ENCODE measurements around the gene REV3L. TPM values are rescaled to one million over a fixed set of nuclear protein-coding genes. Genes with fewer than 3 reads are reported as not detected.
A peak's percentile ranks its signal among the peaks of the same experiment; 100 is the strongest.

The REV3L gene
- total and polyA plus RNA-seq, 9 of the 15 experiments (the other 6 are each of a cell fraction or from before 2014, with no cell fraction given) = 5.5 to 24.4 (median 14.4) TPM

DNA sequence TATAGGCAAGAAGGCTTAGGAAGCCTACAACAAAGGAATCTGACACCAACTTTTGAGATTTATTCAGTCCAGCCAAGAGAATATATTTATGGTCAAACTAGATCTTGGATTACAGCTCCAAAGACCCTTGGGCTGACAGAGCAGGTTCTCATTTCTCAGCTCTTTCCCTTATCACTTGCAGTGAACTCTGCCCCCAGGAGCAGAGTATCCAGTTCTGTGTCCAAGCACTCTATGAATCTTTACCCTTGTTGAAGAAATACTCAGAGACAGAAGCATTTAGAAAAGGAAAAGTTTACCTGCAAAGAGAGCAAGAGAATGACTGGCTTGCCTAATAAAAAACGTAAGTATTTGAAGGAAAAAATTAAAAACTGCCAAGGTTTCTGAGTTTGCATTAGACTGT lies 205.2 kb downstream of the REV3L start:
- no peak for TF ChIP-seq XRCC4 (IDR thresholded peaks at IDR 0.05; ENCODE audit: extremely low read depth, insufficient read depth, insufficient read length)
- TF ChIP-seq ZNF212 (CRISPR knock-in tag; IDR thresholded peaks at IDR 0.05) = no peak
- no TSS peak for BruUV-seq (replicated peaks)
- Histone ChIP-seq H3K27me3 (ENCODE audit: control insufficient read depth in 2 of 2, insufficient read depth in 2 of 2, low read length in 2 of 2) (no peaks in the 10 kb centered on the region), H3K79me2 (ENCODE audit: control insufficient read depth, insufficient read depth, low read length) (peaks cover 6% of the 10 kb centered on the region; the same call in 1 of the 3 replicates), H3K4me3 (no peak overlapping the region), H3K4me1 (replicated peaks in 1 of 2; ENCODE audit: control insufficient read depth in 2 of 2, insufficient read depth in 2 of 2, low read length in 2 of 2) (peaks cover 0 to 3% of the 10 kb centered on the region in 2 experiments; a peak in 2 of 5 replicates), H3K27ac (ENCODE audit: extremely low read depth, low read depth, low read length) (no peak overlapping the region), H4K20me1 (replicated peaks; ENCODE audit: control insufficient read depth, insufficient read depth, low read length) (no peaks in the 10 kb centered on the region), H3K36me3 (ENCODE audit: control insufficient read depth, insufficient read depth, low read length) (peaks cover 50% of the 10 kb centered on the region), H2AFZ (ENCODE audit: low read depth, low read length) (no peak overlapping the region), H3K9me1 (ENCODE audit: control insufficient read depth, insufficient read depth, low read length) (no peaks in the 10 kb centered on the region), H3K9ac (ENCODE audit: insufficient read depth in 1 of 2, low read depth in 2 of 2, low read length in 2 of 2) (no peak overlapping the region), H3K9me3 (replicated peaks; ENCODE audit: control insufficient read depth, insufficient read depth, low read depth, low read length) (no peaks in the 10 kb centered on the region), H3K4me2 (ENCODE audit: insufficient read depth, low read length) (no peak overlapping the region)
- ATAC-seq (no peak), DNase-seq (ENCODE audit: extremely low read depth in 1 of 4, low spot score in 3 of 4) (no peak), FAIRE-seq (no peak)
- ChIA-PET CTCF (ENCODE audit: low intra/inter-chr PET ratio) (no interaction called here), POLR2A (no interaction called here)
- intact Hi-C loops (cut with micrococcal nuclease) (no loop called here), in situ Hi-C loops (cut with MboI) (no loop called here)
- WGBS (ENCODE audit: insufficient coverage, low coverage, missing lambda C conversion rate) = 85% methylated on average over 1 of the region's 1 CpG

DNA sequence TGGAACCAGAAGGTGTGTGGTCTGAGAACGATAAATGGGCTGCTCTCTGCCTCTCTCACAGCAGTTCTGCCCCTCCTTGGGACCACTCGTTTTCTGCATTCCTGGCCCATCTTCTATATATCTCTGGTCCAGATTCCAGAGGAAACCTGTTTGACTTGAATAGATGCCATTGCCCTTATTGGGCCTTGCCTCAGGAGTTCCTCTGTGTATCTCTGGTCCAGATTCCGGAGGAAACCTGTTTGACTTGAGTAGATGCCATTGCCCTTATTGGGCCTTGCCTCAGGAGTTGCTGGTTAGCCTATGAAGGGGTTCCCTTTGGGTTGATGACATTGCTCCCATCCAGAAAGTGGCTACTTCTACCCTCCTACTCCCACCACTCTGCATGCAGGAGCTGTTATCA lies 206.3 kb downstream of the REV3L start:
- no peak for FAIRE-seq

More for the DNA sequence above, 206.3 kb downstream of the REV3L start:
- in situ Hi-C loops (cut with MboI) = no loop called here
- no peaks in the 10 kb centered on the region for H3K27me3 ChIP-seq (ENCODE audit: control insufficient read depth in 2 of 2, insufficient read depth in 2 of 2, low read length in 2 of 2)
- CTCF ChIA-PET (ENCODE audit: low intra/inter-chr PET ratio) = no interaction called here
- no TSS peak for BruUV-seq (replicated peaks)
- peaks cover 0 to 3% of the 10 kb centered on the region in 2 experiments; a peak in 2 of 5 replicates for H3K4me1 ChIP-seq (replicated peaks in 1 of 2; ENCODE audit: control insufficient read depth in 2 of 2, insufficient read depth in 2 of 2, low read length in 2 of 2)
- H3K79me2 ChIP-seq (ENCODE audit: control insufficient read depth, insufficient read depth, low read length) = peaks cover 6% of the 10 kb centered on the region; the same call in 2 of the 3 replicates
- DNase-seq (ENCODE audit: extremely low read depth in 1 of 4, low spot score in 3 of 4) (no peak), ATAC-seq (peak; percentile 42)
- H3K9me3 ChIP-seq (replicated peaks; ENCODE audit: control insufficient read depth, insufficient read depth, low read depth, low read length) = no peaks in the 10 kb centered on the region
- no peak overlapping the region for H3K4me3 ChIP-seq
- TF ChIP-seq SRF (CRISPR knock-in tag; IDR thresholded peaks at IDR 0.05) = no peak
- TF ChIP-seq ZNF655 (CRISPR knock-in tag; IDR thresholded peaks at IDR 0.05) = no peak
- TF ChIP-seq HDAC8 (tag; IDR thresholded peaks at IDR 0.05) = no peak
- no peak for TF ChIP-seq ZC3H11A (IDR thresholded peaks at IDR 0.05; ENCODE audit: low read depth, low read length)
- no peak for TF ChIP-seq ZNF134 (CRISPR knock-in tag; conservative IDR thresholded peaks at IDR 0.05)
- no peak for TF ChIP-seq LEF1 (IDR thresholded peaks at IDR 0.05)
- TF ChIP-seq TFE3 (CRISPR knock-in tag; IDR thresholded peaks at IDR 0.05) = no peak
- TF ChIP-seq CBFA2T2 (conservative IDR thresholded peaks at IDR 0.05) = no peak
- no peak for TF ChIP-seq MYC (IDR thresholded peaks at IDR 0.05; ENCODE audit: low read depth, low read length)
- TF ChIP-seq MYC (CRISPR knock-in tag; IDR thresholded peaks at IDR 0.05; ENCODE audit: borderline replicate concordance, low read depth) = no peak
- H2AFZ ChIP-seq (ENCODE audit: low read depth, low read length) = no peak overlapping the region
- POLR2A ChIA-PET = no interaction called here
- H3K36me3 ChIP-seq (ENCODE audit: control insufficient read depth, insufficient read depth, low read length) = peaks cover 50% of the 10 kb centered on the region
- intact Hi-C loops (cut with micrococcal nuclease) = no loop called here
- no peak overlapping the region; the same call in 2 of the 3 replicates for H3K27ac ChIP-seq (ENCODE audit: extremely low read depth, low read depth, low read length)
- H4K20me1 ChIP-seq (replicated peaks; ENCODE audit: control insufficient read depth, insufficient read depth, low read length) = no peaks in the 10 kb centered on the region
- peak overlapping the region; percentile 28; the same call in 1 of the 2 replicates for H3K4me2 ChIP-seq (ENCODE audit: insufficient read depth, low read length)
- no peaks in the 10 kb centered on the region for H3K9me1 ChIP-seq (ENCODE audit: control insufficient read depth, insufficient read depth, low read length)
- no peak overlapping the region for H3K9ac ChIP-seq (ENCODE audit: insufficient read depth in 1 of 2, low read depth in 2 of 2, low read length in 2 of 2)
- WGBS (ENCODE audit: insufficient coverage, low coverage, missing lambda C conversion rate) = 76% methylated on average over 3 of the region's 3 CpGs
